ENCODE measurements around the gene MRPL38.

Gene MRPL38

DNA sequence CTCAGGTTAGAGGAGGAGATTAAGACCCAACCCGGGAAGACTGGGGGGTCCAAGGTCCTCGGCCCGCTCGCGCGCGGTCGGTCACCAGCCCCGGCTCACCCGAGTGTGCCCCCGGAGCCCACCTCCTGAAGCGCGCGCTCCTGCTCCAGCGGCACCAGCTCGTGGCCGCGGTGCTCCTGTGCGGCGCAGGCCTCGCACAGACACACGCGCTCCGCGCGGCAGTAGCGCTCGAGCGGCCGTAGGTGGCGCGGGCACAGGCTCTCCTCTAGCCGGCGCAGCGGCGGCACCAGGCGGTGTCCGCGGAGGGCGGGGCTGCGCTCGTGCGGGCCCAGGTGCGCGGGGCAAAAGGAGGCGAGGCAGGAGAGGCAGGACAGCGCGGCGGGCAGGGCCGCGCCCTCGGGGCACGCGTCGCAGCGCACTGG is 26.9 kb downstream of the MRPL38 start:
- Histone ChIP-seq H3K27me3 (ENCODE audit: insufficient read depth, poor library complexity, severe bottlenecking) (no peaks in the 10 kb centered on the region), H3K27ac (ENCODE audit: poor library complexity, severe bottlenecking) (peak overlapping the region; percentile 96), H3K4me1 (ENCODE audit: insufficient read depth, poor library complexity, severe bottlenecking) (peaks cover 23% of the 10 kb centered on the region), H3K4me3 (ENCODE audit: severe bottlenecking) (peak overlapping the region; percentile 49), H3K9me3 (ENCODE audit: severe bottlenecking) (no peaks in the 10 kb centered on the region), H3K36me3 (ENCODE audit: low read depth) (peaks cover 18% of the 10 kb centered on the region)
- DNase-seq (ENCODE audit: low spot score): peak; percentile 84
- ATAC-seq (ENCODE audit: low read depth): peak; percentile 50
- TF ChIP-seq CTCF (IDR thresholded peaks at IDR 0.05; ENCODE audit: poor library complexity, severe bottlenecking): peak; percentile 56

DNA sequence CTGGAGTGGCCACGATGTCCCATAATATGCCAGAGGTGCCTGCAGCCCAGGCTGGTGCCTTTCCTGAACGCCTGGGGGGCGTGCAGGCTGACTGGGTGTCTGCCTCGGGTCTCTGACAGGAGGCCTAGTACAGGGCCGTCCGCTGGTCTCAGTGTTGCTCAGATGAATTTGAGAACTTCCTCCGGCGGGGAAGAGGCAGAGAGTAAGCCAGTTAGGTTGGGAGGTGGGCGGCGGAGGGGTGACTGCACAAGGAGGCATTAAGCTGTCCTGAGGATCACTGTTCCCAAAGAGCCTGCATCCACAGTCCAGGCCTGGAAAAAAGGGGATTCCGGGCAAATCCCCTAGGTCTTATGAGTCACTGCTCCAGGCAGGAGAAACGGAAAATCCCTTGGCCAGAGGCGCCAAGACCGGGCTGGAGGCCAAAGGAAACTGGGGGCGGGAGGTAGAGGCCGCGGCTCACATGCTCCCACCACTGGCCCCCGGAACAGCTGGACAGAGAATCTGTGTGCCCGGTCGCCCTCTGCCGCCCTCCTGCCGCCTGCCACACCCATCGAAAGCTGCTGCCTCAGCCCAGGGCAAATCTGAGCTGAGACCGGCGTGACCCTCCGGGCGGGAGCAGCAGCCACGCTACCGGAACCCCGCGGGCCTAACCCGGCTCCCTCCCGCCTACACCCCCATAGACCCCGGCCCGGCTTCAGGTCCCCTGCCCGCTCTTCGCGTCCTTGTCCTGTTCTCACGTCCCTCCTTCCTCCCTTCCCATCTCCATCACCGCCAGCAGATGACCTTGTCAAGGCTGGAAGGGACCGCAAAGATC is 27.5 kb downstream of the MRPL38 start:
- Histone ChIP-seq H3K9me3 (ENCODE audit: severe bottlenecking) (no peaks in the 10 kb centered on the region), H3K27me3 (ENCODE audit: insufficient read depth, poor library complexity, severe bottlenecking) (no peaks in the 10 kb centered on the region), H3K4me3 (ENCODE audit: severe bottlenecking) (peak overlapping the region; percentile 49), H3K27ac (ENCODE audit: poor library complexity, severe bottlenecking) (peak overlapping the region; percentile 96), H3K36me3 (ENCODE audit: low read depth) (peaks cover 18% of the 10 kb centered on the region), H3K4me1 (ENCODE audit: insufficient read depth, poor library complexity, severe bottlenecking) (peaks cover 29% of the 10 kb centered on the region)
- DNase-seq (ENCODE audit: low spot score) (peak; percentile 93), ATAC-seq (ENCODE audit: low read depth) (peak; percentile 23)
- TF ChIP-seq CTCF (IDR thresholded peaks at IDR 0.05; ENCODE audit: poor library complexity, severe bottlenecking): no peak

- DNase-seq (ENCODE audit: low spot score): peak; percentile 97
- Histone ChIP-seq H3K27ac (ENCODE audit: poor library complexity, severe bottlenecking) (peak overlapping the region; percentile 96), H3K27me3 (ENCODE audit: insufficient read depth, poor library complexity, severe bottlenecking) (no peaks in the 10 kb centered on the region), H3K36me3 (ENCODE audit: low read depth) (peaks cover 18% of the 10 kb centered on the region), H3K9me3 (ENCODE audit: severe bottlenecking) (no peaks in the 10 kb centered on the region), H3K4me3 (ENCODE audit: severe bottlenecking) (peak overlapping the region; percentile 49), H3K4me1 (ENCODE audit: insufficient read depth, poor library complexity, severe bottlenecking) (peaks cover 30% of the 10 kb centered on the region)
- peak; percentile 6 for TF ChIP-seq CTCF (IDR thresholded peaks at IDR 0.05; ENCODE audit: poor library complexity, severe bottlenecking)
- peak; percentile 26 for ATAC-seq (ENCODE audit: low read depth)
These were observed 28.3 kb downstream of the MRPL38 start for GRCh38 chr17:75876190-75876937.

GRCh38 chr17:75875940-75876189 is 28.8 kb downstream of the MRPL38 start:
- no peak for DNase-seq (ENCODE audit: low spot score)
- H3K27me3 ChIP-seq (ENCODE audit: insufficient read depth, poor library complexity, severe bottlenecking): no peaks in the 10 kb centered on the region
- ATAC-seq (ENCODE audit: low read depth): peak; percentile 59
- H3K4me3 ChIP-seq (ENCODE audit: severe bottlenecking): peak overlapping the region; percentile 49
- H3K9me3 ChIP-seq (ENCODE audit: severe bottlenecking): no peaks in the 10 kb centered on the region
- H3K36me3 ChIP-seq (ENCODE audit: low read depth): peaks cover 18% of the 10 kb centered on the region
- TF ChIP-seq CTCF (IDR thresholded peaks at IDR 0.05; ENCODE audit: poor library complexity, severe bottlenecking): no peak
- H3K4me1 ChIP-seq (ENCODE audit: insufficient read depth, poor library complexity, severe bottlenecking): peaks cover 30% of the 10 kb centered on the region
- H3K27ac ChIP-seq (ENCODE audit: poor library complexity, severe bottlenecking): peak overlapping the region; percentile 96
